Sigmoid colon (tissue), 4 donors: ENCODE results near the gene CFAP20DC.

Experiments
- CTCF ChIP-seq, 4 experiments: fragments of 450-650 bp in 3 of 4; fragments of 200-600 bp in 1 of 4; IDR thresholded peaks; one replicate each; pipeline ENCODE4 v1.5.1; 2016 to 2019; ENCODE audit warnings: antibody characterized with exemption in 4 of 4, mild to moderate bottlenecking in 3 of 4, moderate library complexity in 2 of 4
- EP300 ChIP-seq, 4 donors: sonication (generic); formaldehyde crosslinking; IDR thresholded peaks; one replicate each; pipeline ENCODE4 v1.6.1; 2017; ENCODE audit warnings: antibody characterized with exemption in 4 of 4
- POLR2A ChIP-seq, 2 donors: fragments of 450-650 bp; IDR thresholded peaks; one replicate each; pipeline ENCODE4 v1.6.1; 2016; ENCODE audit warnings: antibody characterized with exemption in 2 of 2, mild to moderate bottlenecking in 2 of 2, moderate library complexity in 2 of 2
- POLR2AphosphoS5 ChIP-seq, 4 donors: sonication (generic); formaldehyde crosslinking; IDR thresholded peaks; one replicate each; pipeline ENCODE4 v1.6.1; 2017; ENCODE audit warnings: antibody characterized with exemption in 4 of 4

DNA sequence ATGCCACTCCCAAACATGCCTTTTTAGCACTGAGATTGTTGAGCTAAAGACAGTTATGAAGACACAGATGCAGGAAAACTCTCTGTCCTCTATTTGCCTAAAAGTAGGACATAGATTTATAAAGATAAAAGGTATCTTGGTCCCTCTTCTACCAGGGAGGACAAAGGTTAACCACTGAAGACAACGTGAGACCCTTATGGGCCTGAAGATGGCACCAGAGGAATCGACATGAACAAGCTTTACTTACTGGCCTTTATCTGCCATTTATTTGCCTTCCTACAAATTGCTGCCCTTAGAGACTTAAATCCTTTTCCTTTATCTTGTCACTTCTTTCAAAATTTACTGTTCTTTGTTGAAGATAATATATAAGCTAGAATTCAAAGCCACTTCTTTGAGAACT lies 273.6 kb downstream of the CFAP20DC start:
- TF ChIP-seq CTCF (IDR thresholded peaks at IDR 0.05) = no peak
- TF ChIP-seq POLR2A (IDR thresholded peaks at IDR 0.05) = no peak
- TF ChIP-seq EP300 (IDR thresholded peaks at IDR 0.05) = no peak
- no peak for TF ChIP-seq POLR2AphosphoS5 (IDR thresholded peaks at IDR 0.05)
